ENCODE measurements around the gene RRP8.
A peak's percentile ranks its signal among the peaks of the same experiment; 100 is the strongest.

Gene RRP8

GRCh38 chr11:6615882-6616585 lies 12.6 kb upstream of the RRP8 start:
- H3K9ac ChIP-seq, result no peak overlapping the region
- no peak overlapping the region for H3K4me3 ChIP-seq
- TF ChIP-seq Cebpa-rat (IDR thresholded peaks at IDR 0.05), result no peak
- no peak overlapping the region; a peak in 1 of 22 replicates for H3K27ac ChIP-seq
- peaks cover 38 to 76% (median 49%) of the 10 kb centered on the region in 10 experiments for H3K4me1 ChIP-seq
- H4K20me1 ChIP-seq, result peaks cover 0 to 40% (median 8%) of the 10 kb centered on the region in 11 experiments; a peak in 14 of 22 replicates
- no peaks in the 10 kb centered on the region for H3K27me3 ChIP-seq
- peak overlapping the region in 3 of 11 experiments; percentile 95 to 97 (median 96); a peak in 7 of 22 replicates for H3K4me2 ChIP-seq
- peaks cover 18 to 50% (median 35%) of the 10 kb centered on the region in 11 experiments for H3K36me3 ChIP-seq
- H3K9me3 ChIP-seq (replicated peaks in 1 of 11), result no peaks in the 10 kb centered on the region

- TF ChIP-seq Cebpa-rat (IDR thresholded peaks at IDR 0.05), result no peak
These were observed 11.6 kb upstream of the RRP8 start for GRCh38 chr11:6615046-6615445.

GRCh38 chr11:6614446-6614845 lies 11.0 kb upstream of the RRP8 start:
- no peak for TF ChIP-seq Cebpa-rat (IDR thresholded peaks at IDR 0.05)
- no peak overlapping the region; a peak in 1 of 22 replicates for H3K27ac ChIP-seq
- H3K27me3 ChIP-seq, result no peaks in the 10 kb centered on the region
- peak overlapping the region in 3 of 11 experiments; percentile 95 to 97 (median 96); a peak in 7 of 22 replicates for H3K4me2 ChIP-seq
- peaks cover 42 to 76% (median 50%) of the 10 kb centered on the region in 10 experiments for H3K4me1 ChIP-seq
- H3K4me3 ChIP-seq, result no peak overlapping the region
- H3K36me3 ChIP-seq, result peaks cover 34 to 66% (median 51%) of the 10 kb centered on the region in 11 experiments
- H3K9ac ChIP-seq, result 0 out of 22 replicates have a peak overlapping the region, but pooled peaks of 1 of the 11 experiments have one; percentile 22
- no peaks in the 10 kb centered on the region for H3K9me3 ChIP-seq (replicated peaks in 1 of 11)
- peaks cover 7 to 49% (median 20%) of the 10 kb centered on the region in 11 experiments; a peak in 15 of 22 replicates for H4K20me1 ChIP-seq

More at GRCh38 chr11:6615046-6615445, 11.6 kb upstream of the RRP8 start:
- H4K20me1 ChIP-seq, result peaks cover 1 to 48% (median 18%) of the 10 kb centered on the region in 11 experiments; a peak in 15 of 22 replicates
- H3K9ac ChIP-seq, result no peak overlapping the region
- peaks cover 28 to 60% (median 45%) of the 10 kb centered on the region in 11 experiments for H3K36me3 ChIP-seq
- H3K27me3 ChIP-seq, result no peaks in the 10 kb centered on the region
- no peaks in the 10 kb centered on the region for H3K9me3 ChIP-seq (replicated peaks in 1 of 11)
- no peak overlapping the region for H3K4me3 ChIP-seq
- peaks cover 48 to 76% (median 53%) of the 10 kb centered on the region in 10 experiments for H3K4me1 ChIP-seq
- H3K4me2 ChIP-seq, result peak overlapping the region in 3 of 11 experiments; percentile 95 to 97 (median 96); a peak in 6 of 22 replicates
- no peak overlapping the region for H3K27ac ChIP-seq

- H3K27me3 ChIP-seq, result no peaks in the 10 kb centered on the region
- no peaks in the 10 kb centered on the region for H3K9me3 ChIP-seq (replicated peaks in 1 of 11)
- no peak for TF ChIP-seq Cebpa-rat (IDR thresholded peaks at IDR 0.05)
- H3K36me3 ChIP-seq, result peaks cover 44 to 75% (median 60%) of the 10 kb centered on the region in 11 experiments
- H3K4me3 ChIP-seq, result peak overlapping the region in 5 of 10 experiments; percentile 81 to 97 (median 91); a peak in 11 of 20 replicates
- H3K27ac ChIP-seq, result peak overlapping the region in 9 of 11 experiments; percentile 84 to 95 (median 91); a peak in 13 of 22 replicates
- H4K20me1 ChIP-seq, result peaks cover 7 to 57% (median 21%) of the 10 kb centered on the region in 11 experiments; a peak in 16 of 22 replicates
- H3K9ac ChIP-seq, result peak overlapping the region in 7 of 11 experiments; percentile 92 to 95 (median 94); a peak in 10 of 22 replicates
- peaks cover 36 to 84% (median 46%) of the 10 kb centered on the region in 10 experiments for H3K4me1 ChIP-seq
- H3K4me2 ChIP-seq, result peak overlapping the region; percentile 88 to 97 (median 94)
These were observed 10.1 kb upstream of the RRP8 start for GRCh38 chr11:6613496-6613895.

- Histone ChIP-seq H3K9me3 (replicated peaks in 1 of 11) (no peaks in the 10 kb centered on the region), H3K27me3 (no peaks in the 10 kb centered on the region), H3K36me3 (peaks cover 52 to 82% (median 71%) of the 10 kb centered on the region in 11 experiments), H3K27ac (peak within 1 kb of the TSS; percentile 84 to 95 (median 91)), H4K20me1 (peaks cover 7 to 61% (median 26%) of the 10 kb centered on the region in 11 experiments; a peak in 16 of 22 replicates), H3K4me3 (peak within 1 kb of the TSS; percentile 81 to 97 (median 92)), H3K4me2 (peak within 1 kb of the TSS; percentile 88 to 97 (median 94)), H3K4me1 (peaks cover 31 to 89% (median 44%) of the 10 kb centered on the region in 10 experiments), H3K9ac (peak within 1 kb of the TSS; percentile 89 to 96 (median 94))
- no peak for TF ChIP-seq Cebpa-rat (IDR thresholded peaks at IDR 0.05)
These were observed 9.0 kb upstream of the RRP8 start, which contains the start of gene TAF10 for GRCh38 chr11:6612213-6613041. Gene TAF10 (minus strand): TSS chr11:6612216. CDS start chr11:6612189, 27 bp downstream.

- peak overlapping the region; percentile 81 to 97 (median 92) for H3K4me3 ChIP-seq
- no peaks in the 10 kb centered on the region for H3K27me3 ChIP-seq
- H3K9ac ChIP-seq, result peak overlapping the region; percentile 89 to 96 (median 94)
- TF ChIP-seq Cebpa-rat (IDR thresholded peaks at IDR 0.05), result no peak
- H3K9me3 ChIP-seq (replicated peaks in 1 of 11), result no peaks in the 10 kb centered on the region
- peak overlapping the region; percentile 88 to 97 (median 92) for H3K4me2 ChIP-seq
- peaks cover 35 to 89% (median 44%) of the 10 kb centered on the region in 10 experiments for H3K4me1 ChIP-seq
- peak overlapping the region; percentile 84 to 95 (median 91) for H3K27ac ChIP-seq
- peaks cover 7 to 59% (median 26%) of the 10 kb centered on the region in 11 experiments; a peak in 16 of 22 replicates for H4K20me1 ChIP-seq
- H3K36me3 ChIP-seq, result peaks cover 52 to 79% (median 69%) of the 10 kb centered on the region in 11 experiments
These were observed 8.5 kb upstream of the RRP8 start for GRCh38 chr11:6611963-6612212.

GRCh38 chr11:6611092-6611962 lies 7.9 kb upstream of the RRP8 start:
- H3K4me3 ChIP-seq, result peak overlapping the region; percentile 81 to 97 (median 92)
- H3K9me3 ChIP-seq (replicated peaks in 1 of 11), result no peaks in the 10 kb centered on the region
- peaks cover 40 to 89% (median 49%) of the 10 kb centered on the region in 10 experiments for H3K4me1 ChIP-seq
- H3K27ac ChIP-seq, result peak overlapping the region; percentile 84 to 95 (median 91)
- H3K4me2 ChIP-seq, result peak overlapping the region; percentile 88 to 97 (median 92)
- no peaks in the 10 kb centered on the region for H3K27me3 ChIP-seq
- peak overlapping the region; percentile 89 to 96 (median 94) for H3K9ac ChIP-seq
- peaks cover 7 to 53% (median 31%) of the 10 kb centered on the region in 11 experiments; a peak in 16 of 22 replicates for H4K20me1 ChIP-seq
- peaks cover 51 to 73% (median 63%) of the 10 kb centered on the region in 11 experiments for H3K36me3 ChIP-seq
- TF ChIP-seq Cebpa-rat (IDR thresholded peaks at IDR 0.05), result no peak
